ENCODE measurements around the gene GGTLC1.
A peak's percentile ranks its signal among the peaks of the same experiment; 100 is the strongest.

The GGTLC1 gene

DNA sequence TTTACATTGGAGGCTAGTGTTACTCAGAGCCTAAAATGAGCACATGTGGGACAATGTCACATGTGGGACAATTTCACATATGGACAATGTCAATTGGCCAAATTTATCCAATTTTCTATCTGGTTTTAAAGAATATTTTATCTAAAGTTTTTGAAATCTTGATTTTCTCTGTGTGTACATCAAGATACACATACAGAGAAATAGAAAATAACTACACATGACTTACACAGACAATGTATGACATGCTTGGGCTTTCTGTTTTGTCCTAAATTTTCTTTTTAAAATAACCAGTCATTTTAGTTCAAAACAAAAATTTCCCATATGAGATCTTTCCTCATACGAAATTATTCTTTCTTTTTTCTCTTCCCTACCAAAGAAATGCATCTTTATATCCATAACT lies 24.6 kb downstream of the GGTLC1 start:
- no peak for DNase-seq

DNA sequence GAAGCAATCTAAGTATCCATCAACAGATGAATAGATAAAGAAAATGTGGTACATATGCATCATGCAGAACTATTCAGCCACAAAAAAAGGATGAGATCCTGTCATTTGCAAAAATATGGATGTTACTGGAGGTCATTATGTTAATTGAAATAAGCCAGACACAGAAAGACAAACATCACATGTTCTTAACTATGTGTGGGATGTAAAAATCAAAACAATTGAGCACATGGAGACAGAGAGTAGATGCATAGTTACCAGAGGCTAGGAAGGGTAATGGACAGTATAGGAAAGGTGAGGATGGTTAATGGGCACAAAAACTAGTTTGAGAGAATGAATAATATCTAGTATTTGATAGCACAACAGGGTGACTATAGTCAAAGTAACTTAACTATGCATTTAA lies 26.3 kb downstream of the GGTLC1 start:
- no peak for DNase-seq

- no peak for DNase-seq
These were observed 29.5 kb downstream of the GGTLC1 start for GRCh38 chr20:23959054-23959453.

- DNase-seq: no peak
These were observed 32.7 kb downstream of the GGTLC1 start for GRCh38 chr20:23955896-23956295.

GRCh38 chr20:23954008-23954745 lies 34.4 kb downstream of the GGTLC1 start:
- no peak for DNase-seq

GRCh38 chr20:23946206-23946605 lies 42.4 kb downstream of the GGTLC1 start:
- no peak for DNase-seq

DNA sequence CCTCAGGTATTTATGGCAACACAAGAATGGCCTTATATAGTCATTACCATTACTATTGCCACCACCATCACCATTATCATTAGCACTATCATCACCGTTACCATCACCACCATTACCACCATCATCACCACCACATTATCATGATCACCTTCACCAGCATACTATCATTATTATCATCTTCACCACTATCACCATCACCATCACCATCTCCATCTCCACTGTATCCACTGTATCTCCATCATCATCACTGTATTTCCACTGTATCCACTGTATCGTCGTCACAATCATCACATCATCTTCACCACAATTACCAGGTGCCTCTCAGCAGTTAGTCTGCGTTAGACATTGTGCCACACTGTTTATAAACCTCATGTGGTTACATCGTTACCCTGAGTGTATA lies 45.3 kb downstream of the GGTLC1 start:
- DNase-seq: no peak

DNA sequence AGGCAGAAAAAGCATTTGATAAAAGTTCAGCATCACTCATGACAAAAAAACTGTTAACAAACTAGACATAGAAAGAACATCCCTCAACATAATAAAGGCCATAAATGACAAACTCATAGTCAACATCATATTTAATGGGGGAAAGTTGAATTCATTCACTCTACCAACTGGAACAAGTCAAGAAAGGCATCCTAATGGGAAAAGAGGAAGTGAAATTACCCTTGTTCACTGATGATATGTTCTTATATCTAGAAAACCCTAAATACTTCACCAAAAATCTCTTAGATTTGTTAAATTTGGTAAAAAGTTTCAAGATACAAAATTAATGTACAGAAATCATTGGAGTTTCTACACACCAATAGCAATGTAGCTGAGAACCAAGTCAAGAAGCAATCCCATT lies 48.9 kb downstream of the GGTLC1 start:
- no peak for DNase-seq

DNA sequence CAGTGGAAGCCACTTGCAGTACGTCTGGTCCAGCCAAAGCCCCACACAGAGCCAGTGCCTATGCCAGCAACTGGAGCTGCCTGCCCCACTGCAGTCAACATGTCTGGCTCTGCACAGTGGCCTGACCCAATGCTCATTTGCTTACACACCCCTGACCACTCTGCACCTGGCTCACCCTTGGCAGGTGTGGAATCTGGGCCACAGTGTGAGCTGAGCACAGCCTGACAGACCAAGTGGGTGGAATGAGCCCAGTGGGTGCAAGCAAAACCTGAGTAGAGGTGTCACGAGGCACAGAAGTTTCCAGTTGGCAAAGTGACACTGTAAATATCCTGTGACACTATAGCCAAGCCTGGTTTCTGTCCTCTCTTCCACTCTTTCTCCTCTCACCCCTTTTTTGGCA lies 49.5 kb downstream of the GGTLC1 start:
- DNase-seq: no peak

GRCh38 chr20:23938118-23938438 lies 50.5 kb downstream of the GGTLC1 start:
- DNase-seq: no peak

DNA sequence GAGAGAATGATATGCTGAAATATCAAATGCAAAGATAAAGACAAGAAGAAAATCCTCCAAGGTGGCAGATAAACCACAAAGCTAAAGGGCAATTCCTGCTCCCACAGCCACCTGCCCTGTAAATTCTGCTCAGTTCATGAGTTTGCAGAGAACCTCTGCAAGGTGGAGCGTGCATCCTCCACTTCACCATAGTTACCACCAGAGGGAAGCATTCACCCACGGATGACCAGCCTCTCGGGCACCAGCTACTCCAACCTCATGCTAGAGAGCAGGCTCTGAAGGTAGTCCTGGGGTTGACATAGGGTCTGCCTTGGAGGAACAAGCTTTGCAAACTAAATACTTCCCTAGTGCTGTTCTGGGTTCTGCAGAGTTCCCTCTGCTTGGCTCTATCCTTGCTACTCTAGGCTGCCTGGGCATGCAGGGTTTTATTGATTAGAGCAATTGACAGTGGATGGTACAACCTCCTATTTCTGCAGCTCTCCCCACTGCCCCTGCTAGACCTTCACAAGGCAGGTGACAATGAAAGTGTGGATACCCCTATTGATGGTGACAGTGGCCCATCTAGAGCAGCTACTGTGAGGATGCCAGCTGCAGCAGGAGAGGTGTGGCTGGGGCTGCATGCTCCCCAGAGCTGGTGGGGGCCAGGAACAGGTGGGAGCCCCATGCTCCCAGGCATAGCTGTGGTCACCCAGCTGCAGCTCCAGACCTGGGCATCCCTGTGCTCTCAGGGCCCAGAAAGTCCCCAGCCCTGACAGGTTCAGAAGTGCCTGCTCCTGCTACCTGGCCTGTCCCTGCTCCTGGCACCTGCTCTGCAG lies 51.1 kb downstream of the GGTLC1 start:
- peak; percentile 6 for DNase-seq
